DOHH2 (cell line): Measurements from ENCODE around the gene UBXN2A.

Experiments
- CTCF ChIP-seq: fragments of 200-600 bp; sonication (generic); IDR thresholded peaks from one replicate; pipeline ENCODE4 v1.5.1; 2014; ENCODE audit warnings: antibody characterized with exemption, mild to moderate bottlenecking, low read depth, low read length; ENCODE audit not compliant: poor library complexity, severe bottlenecking
- EZH2phosphoT487 ChIP-seq: fragments of 200-600 bp; sonication (generic); IDR thresholded peaks from 2 replicates; pipeline ENCODE4 v1.6.1; 2017; ENCODE audit warnings: borderline replicate concordance, mild to moderate bottlenecking, antibody characterized with exemption, low read length, moderate library complexity, mixed read lengths

GRCh38 chr2:23916727-23917405 lies 23.4 kb upstream of the UBXN2A start:
- no peak for TF ChIP-seq CTCF
- TF ChIP-seq EZH2phosphoT487: no peak
